GM19025 (cell line): ENCODE results near the gene TARBP2.
"Not testable (repeated sequence)": the region's sequence is repeated elsewhere in the genome, so short reads cannot be mapped to it uniquely, and the experiment has no call there.

Experiments used
- ATAC-seq: cut with Tn5 transposase; IDR thresholded peaks from one replicate; pipeline ENCODE4 v1.9.1; 2021; ENCODE audit warnings: mild to moderate bottlenecking, low read depth, moderate library complexity; ENCODE audit not compliant: unreplicated experiment

The TARBP2 gene

DNA sequence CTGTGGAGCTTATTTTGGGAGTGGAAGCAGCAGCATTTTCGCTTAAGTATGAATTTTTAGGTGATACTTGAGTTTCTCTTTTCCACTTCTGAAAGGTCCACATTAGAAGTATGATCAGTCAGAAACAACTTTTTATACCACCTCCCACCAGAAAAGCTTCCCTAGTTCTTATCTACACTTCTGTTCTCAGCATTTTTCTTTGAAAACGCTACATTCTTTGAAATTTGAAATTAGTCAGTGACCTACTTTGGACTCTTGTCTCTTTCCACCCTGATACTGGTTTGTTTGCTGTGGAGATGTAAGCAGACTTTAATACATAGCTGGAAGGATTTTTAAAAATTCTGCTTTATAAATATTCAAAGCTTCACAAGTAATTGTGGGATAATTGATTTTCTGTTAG lies 27.0 kb upstream of the TARBP2 start:
- ATAC-seq, result no peak

DNA sequence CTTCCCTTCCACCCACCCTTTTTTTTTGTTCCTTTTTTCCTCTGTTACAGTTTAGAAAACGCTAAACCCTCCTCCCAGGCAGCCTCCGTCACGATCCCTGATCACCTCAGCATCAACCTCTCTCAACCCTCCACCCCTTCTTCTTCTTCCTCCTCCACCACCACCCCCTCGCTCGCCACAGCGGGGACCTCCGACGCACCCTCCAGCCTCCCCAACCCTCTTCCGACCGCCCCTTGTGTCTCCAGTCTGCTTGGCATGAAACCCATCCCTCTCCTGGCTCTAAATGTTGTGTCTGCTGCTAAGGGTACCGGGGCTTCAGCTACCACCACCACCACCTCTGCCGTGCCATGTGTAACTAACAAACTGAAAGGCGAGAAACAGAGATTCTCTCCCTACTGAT lies 26.3 kb upstream of the TARBP2 start:
- no peak for ATAC-seq

DNA sequence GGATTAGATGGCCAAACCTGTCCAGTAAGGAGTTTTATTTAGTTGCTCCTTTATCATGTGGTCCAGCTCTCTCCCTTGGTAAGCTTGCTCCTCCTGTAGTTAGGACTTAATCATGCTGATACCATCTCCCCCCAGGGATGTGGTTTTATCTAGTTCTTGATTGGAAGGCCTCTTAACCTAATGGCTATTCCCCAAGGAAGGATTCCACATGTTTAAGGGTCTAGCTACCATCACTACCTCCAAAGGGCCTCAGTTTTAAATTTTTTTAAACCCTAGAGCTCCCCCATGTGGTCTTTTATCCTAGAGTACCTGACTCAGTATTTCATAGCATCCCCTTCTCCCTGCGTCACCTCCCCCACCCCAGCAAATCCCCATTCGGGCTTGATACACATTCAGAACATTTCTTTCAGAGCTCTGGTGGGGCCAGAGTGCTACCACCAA lies 24.3 kb upstream of the TARBP2 start:
- no peak for ATAC-seq

DNA sequence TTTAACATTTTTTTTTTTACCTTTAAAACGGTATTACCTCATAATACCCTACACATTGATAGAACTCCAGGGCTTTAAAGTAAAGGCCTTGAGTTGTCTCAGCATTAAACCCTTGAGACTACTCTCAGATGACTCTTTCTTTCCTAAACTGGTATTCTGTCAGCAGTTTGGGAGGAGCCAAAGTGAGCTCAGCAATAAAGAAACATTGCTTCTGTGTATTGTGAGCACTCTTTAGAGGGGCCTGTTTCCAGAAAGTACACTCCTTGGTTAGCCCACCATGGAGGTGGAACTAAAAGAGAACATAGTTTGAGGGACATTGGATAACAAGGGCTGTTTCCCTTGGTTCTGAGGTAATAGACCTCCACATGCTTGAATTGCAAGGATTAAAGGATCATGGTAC lies 22.2 kb upstream of the TARBP2 start:
- ATAC-seq, result no peak

DNA sequence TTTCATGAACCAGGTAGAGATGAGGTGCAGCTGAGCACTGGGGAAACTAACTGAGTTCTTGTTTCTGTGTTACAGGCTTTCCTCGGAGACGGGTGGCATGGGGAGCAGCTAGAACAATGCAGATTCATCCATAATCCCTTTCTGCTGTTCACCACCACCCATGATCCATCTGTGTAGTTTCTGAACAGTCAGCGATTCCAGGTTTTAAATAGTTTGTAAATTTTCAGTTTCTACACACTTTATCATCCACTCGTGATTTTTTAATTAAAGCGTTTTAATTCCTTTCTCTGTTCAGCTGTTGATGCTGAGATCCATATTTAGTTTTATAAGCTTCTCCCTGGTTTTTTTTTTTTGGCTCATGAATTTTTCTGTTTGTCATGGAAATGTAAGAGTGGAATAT lies 21.8 kb upstream of the TARBP2 start:
- no peak for ATAC-seq

DNA sequence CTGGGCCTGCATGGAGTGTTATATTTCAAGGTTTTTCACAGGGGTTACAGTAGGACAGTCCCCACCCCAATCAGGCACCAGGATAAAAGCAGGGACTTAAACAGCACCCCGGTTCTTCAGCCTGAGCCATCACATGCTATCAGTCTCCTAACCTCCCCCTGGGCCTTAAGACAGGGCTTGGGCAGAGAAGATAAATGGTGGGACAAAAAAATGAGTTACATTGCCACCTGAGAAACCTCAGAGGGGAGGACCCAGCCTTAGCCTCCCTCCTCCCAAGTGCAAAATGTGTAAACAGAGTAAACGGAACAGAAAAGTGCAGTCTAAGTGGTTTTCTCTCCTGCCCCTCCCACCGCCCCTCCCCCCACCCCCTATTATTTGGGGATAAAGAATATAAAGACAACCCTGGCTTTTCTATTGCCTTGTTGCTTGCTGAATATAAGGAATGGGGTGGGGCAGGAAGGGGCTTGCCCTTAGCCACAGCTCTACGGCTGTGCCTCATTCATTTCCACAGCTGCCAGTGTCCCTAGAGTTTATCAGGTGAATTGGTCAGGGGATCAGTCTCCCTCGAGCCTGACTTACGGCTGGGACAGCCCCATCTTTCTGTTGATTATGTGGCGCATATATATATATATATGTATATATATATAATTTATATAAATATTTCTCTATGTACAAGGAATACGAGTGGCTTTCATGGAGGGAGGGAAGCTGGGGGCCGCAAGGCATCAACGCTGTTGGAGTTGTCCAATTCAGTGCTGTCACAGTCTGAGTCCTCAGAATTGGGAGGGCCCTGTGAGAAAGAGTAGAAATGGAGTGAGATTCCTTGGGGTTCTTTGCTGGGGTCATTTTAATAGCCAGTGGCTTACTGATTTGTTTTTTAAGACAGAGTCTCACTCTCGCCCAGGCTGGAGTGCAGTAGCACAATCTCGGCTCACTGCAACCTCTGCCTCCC lies 20.3 kb upstream of the TARBP2 start:
- ATAC-seq, result no peak

DNA sequence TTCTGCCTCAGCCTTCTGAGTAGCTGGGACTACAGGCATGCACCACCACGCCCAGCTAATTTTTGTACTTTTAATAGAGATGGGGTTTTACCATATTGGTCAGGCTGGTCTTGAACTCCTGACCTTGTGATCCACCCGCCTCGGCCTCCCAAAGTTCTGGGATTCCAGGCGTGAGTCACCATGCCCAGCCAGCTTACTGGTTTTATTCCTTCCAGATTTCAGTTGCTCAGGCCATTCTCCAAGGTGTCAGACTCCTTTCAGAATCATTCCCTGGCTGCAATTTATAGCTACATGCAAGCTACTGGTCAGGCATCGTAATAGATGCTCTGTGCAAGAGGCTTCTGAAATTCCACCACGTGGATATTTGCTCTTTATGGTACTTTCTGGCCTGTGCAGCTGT lies 19.6 kb upstream of the TARBP2 start:
- not testable (repeated sequence) for ATAC-seq

DNA sequence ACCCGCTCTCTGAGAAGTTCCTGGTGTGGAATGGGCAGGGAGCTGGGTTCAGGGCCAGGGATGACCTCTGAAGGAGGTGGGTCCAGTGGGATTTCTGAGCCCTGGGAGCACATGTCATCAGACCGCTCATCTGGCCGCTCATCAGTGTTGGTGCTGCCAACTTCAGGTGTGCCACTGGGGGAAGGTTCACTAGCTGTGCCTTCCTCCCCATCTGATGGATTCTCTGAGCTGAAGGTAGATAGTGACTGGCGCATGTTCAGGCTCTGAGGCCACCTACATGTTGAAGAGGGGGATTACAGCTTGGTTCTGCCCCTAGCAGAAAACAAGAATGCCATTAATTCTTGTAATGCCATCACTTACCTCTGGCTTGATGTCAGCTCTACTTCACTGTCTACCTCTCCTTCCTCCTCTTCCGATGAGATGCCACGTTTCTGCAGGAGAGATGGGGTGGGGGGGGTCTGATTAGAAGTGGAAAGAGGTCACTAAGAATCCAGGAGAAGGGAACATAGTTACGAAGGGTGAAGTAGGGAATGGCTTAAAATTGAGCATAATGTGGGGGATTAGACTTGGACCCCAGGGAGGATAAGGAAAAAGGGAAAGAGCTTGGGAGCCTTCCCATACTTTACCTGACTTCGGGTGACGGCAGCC lies 19.0 kb upstream of the TARBP2 start:
- no peak for ATAC-seq

DNA sequence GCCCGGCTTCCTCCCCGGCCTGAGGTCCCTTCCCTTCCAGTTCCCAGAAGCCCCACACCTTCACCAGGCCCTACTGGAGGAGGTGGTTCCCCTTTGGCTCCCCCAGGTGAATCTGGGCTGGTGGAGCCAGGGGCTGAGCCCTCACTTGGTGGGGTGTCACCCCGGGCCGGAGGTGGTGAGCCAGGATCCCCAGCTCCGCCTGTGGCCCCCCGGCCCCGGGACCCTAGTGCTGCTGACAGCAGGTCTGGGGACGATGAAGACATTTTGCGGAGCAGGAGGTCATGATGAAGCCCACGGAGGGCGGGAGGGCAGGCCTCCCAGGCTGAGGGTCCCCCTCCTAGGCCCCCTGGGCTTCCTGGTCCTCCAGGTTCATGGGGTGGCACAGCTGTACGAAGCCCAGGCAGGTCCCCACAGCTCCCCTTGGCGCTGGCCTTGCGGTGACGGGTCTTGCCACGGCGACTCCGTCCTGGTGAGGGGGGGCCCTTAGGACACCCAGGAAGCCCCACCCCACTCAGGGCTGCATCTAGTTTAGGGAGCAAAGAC lies 18.4 kb upstream of the TARBP2 start:
- ATAC-seq, result no peak

DNA sequence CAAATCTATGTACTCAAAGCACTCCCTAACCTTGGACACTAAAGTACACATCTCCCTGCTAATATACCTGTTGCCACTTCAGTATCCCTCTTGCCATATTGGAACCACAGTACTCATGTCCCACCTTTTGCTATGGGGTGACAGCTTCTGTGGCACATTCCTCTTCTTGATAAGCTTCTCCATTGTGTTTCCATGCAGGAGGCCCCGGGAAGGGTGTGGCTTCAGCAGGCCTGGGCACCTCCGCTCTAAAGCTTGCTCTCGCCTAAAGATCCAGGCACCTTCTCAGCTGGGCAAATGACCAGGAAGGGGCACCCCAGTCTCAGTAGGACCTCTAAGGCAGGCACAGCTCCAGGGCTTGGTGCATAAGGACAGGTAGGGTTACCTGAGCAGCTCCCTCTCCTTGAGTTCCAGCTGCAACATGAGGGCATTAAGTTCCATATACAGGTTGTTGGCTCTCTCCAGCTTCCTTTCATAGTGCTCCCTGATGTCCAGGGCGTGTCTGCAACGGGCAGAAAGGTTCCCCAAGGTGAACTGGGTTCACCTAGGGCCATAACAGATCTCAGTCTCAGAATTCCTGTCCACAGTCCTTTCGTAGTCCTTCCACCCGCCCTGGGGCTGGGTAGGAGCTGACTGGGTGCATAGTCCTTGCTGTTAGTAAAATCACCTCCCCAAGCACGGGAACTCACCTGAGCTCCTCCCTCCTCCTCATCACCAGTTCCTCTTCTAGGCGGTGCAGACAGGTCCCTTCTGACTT lies 17.7 kb upstream of the TARBP2 start:
- ATAC-seq, result no peak

DNA sequence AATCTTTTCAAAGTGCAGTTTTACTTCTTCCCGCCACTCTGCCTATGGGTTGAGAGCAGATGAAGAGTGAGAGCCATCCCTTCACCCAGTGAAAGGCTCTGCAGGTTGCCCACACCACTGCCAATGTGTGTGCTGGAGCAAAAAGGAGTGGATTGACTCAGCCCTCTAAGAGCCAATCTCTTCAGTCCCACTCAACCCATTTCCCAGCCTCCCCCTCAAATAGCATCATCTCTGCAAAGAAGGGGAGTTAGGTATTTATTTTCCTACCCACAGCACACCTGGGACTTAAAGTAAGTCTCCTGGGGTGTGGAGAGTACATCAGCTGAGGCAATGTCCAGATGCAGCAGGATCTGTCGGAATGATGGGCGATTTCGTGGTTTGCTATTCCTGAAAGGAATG lies 17.1 kb upstream of the TARBP2 start:
- no peak for ATAC-seq

DNA sequence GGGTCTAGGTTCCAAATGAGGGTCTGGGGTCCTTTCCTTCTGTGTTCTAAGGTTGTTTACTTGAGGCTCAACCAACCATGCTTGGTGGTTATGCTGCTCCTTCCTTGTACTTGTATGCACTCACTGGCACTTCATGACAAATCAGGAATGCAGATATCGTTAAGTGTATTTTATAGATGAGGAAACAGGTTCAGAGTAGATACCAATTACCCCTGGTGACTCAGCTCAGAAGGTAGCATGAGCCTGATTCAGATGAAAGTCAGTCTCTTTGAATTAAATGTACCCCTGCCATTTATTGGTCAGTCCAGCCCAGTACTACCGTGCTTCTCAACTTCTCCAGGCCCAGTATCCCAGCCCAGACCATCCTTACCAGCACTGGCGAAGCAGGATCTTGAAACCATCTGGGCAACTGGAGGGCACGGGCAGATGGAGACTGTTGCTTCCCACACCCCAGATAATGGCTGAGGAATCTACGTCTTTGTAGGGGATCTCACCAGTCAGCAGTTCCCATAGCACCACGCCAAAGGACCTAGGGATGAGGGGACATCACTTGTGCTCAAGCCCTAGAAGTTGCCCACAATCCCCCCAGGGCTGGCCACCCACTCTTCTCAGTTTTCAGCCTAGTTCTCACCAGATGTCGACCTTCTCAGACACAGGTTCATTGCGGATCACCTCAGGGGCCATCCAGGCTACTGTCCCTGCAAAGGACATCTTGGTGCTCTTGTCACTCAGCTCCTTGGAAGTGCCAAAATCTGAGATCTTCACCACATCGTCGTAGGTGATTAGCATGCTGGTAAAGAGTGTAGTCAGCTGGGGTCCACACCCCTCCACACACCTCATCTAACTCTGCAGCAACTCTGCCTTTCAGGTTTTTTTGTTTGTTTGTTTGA lies 16.2 kb upstream of the TARBP2 start:
- no peak for ATAC-seq

DNA sequence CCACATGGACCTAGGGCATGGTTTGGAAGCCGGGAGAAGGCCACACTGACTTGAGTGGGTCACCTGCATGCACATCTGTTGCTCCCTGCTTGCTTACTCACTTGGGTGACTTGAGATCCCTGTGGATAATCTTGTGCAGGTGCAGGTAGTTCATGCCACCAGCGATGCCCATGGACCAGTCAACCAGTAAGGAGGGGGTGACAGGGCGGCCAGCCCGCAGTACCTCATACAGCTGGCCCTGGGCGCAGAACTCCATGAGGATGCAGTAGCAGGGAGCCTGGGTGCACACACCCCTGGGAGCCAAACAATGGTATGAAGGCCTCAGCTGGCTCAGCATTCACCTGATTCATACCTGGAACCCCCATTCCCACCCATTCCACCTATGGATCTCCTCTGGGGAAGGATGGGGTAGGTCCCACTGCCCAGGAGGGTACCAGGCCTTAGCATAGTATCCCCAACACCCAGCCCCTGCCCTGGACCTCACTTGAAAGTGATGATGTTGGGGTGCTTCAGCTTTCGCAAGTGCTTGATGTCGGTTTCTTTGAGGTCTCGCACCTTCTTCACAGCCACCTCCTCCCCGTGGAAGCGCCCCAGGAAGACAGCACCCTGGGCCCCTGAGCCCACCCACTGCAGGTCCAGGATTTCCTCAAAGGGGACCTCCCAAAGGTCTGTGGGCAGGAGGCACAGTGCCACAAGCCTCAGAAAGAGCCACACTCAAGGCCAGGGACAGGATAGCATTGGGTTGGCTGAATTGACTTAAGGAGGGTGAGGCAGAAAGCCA lies 14.9 kb upstream of the TARBP2 start:
- ATAC-seq, result no peak

DNA sequence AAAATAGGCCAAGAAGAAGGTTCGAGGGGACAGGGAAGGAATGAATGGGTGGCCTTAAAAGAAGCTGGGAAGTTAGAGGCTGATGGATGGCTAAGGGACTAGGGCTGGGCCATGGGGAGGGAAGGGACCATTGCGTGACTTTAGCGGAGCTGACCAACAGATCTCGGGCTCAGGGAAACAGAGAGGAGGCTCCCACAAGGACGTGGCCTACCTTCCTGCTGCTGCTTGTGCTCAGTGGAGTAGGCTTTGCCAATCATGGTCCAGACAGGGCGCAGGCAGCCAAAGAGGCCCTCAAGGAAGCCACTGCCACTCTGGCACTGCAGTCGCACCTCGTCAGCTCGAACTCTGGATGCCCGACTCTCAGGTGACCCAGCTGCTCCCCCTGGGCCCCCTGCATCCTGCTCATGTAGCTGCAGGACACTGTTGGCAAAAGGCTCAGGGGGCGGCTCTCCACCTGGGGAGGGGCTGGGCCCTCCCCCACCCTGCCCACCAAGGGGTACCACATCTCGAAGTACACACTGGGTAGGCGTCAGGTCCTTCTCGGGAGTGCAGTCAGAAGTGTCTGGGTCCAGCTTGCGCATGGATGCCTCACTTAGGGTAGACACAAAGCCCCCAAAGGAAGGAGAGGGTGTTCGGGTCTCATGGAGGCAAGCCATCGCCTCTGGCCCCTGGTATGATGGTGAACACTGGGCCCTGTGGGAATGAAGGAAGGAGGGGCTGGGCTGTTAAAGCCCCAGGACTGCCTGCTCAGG lies 14.2 kb upstream of the TARBP2 start:
- no peak for ATAC-seq

DNA sequence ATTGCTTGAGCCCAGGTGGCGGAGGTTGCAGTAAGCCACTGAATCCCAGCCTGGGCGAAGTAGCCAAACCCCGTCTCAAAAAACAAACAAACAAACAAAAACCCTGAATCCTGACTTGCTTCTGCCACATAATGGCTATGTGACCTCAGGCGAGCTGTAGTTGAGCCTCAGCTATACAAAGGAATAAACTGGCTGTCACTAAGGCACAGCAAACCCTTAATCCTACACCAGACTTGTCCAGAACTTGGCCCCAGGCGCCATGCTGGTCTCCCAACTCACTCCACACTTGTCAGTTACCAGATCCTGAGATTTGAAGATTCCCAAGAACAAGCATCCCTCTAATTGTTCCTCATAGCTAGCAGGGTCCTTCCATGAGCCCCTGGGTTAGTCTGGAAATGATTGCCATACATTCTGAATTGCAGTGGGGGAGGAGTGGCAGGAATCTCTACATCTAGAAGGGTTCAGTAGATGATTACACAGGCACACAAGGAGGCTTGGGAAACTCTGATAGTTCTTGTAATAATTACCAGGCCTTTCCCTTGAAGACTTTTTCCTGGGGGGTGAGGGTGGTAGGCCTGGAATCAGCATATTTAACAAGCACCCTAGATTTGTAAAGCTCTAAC lies 11.7 kb upstream of the TARBP2 start:
- ATAC-seq, result no peak

DNA sequence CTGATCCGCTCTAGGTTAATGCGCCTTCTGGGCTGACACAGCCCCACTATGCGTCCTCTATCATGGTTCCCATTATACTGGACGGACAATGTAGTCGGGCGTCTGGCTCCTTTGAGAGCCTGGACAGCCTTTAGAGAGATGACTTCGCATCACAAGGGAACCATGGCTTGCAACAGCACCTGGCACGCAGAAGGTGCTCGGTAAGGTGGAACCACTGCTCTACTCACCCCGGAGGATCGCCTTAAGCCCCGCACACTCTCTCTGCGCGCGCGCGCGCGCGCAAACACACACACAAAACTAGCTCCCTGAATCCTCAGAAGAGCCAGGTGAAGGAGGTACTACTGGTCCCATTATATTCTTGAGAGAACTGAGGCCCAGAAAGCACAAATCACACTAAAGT lies 8.9 kb upstream of the TARBP2 start:
- no peak for ATAC-seq

DNA sequence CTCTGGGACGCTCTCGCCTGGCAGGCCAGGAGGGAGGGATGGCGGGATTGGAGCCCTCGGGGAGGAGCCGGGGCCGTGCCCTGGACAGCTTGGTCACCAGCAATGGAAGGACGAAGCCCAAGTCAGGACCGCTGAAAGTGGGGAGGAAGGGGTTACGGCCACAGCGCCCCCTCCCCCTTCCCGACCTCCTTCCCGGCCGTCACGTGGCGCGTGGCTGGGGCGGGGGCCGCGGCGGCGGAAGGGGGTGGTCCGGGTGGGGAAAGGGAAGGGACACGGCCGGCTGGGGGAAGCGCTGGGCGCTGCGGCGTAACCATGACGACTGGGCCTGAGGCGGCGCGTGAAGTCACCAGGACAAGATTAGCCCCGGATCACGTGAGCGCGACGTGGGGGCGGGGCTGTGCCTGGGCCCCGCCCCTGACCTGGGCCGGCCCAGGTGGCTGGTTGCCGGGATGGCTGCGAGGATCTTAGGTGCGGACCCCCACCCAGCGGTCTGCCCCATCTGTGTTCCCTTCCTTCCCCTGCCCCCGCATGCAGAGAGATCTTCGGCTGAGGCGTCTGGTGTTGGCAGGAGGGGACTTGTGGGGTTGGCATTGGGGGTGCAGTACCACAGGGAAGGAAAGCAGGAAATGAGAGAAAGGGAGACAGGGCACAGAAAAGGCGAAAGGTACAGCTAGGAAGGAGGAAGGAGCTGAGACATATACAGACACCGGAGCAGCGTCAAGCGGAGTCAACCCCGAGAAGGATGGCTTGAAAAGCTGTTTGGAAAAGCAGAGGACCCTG lies 8.1 kb upstream of the TARBP2 start:
- peak; percentile 98 for ATAC-seq
